GM23338 (cell line): Measurements from ENCODE around the gene CREB3L2. TPM values are rescaled to one million over a fixed set of nuclear protein-coding genes. Genes with fewer than 3 reads are reported as not detected.

Experiments used
- ATAC-seq: fragments of 200-7000 bp; cut with Tn5 transposase; 3 replicates; pipeline ENCODE4 v1.9.1; 2020
- DNase-seq: peaks from one replicate; pipeline ENCODE4 v3.0.0-alpha.2; 2015; ENCODE audit warnings: low spot score
- H2AFZ ChIP-seq: fragments of 200-600 bp; sonication (generic); 2 replicates; pipeline ENCODE4 v1.8.0; 2016; ENCODE audit warnings: antibody characterized with exemption, mild to moderate bottlenecking, moderate library complexity
- H3F3A ChIP-seq: fragments of 200-600 bp; sonication (generic); replicated peaks from 2 replicates; pipeline ENCODE4 v1.8.0; 2017; ENCODE audit warnings: antibody characterized with exemption, mixed run types, low read depth
- H3K27ac ChIP-seq: fragments of 200-600 bp; sonication (generic); 2 replicates; pipeline ENCODE4 v1.6.1; 2016; ENCODE audit warnings: low read depth
- H3K27me3 ChIP-seq: fragments of 200-600 bp; sonication (generic); 2 replicates; pipeline ENCODE4 v1.8.0; 2016; ENCODE audit warnings: mild to moderate bottlenecking, mixed run types, moderate library complexity; ENCODE audit not compliant: insufficient read depth
- H3K36me3 ChIP-seq: fragments of 200-600 bp; sonication (generic); 2 replicates; pipeline ENCODE4 v1.8.0; 2016; ENCODE audit warnings: mild to moderate bottlenecking; ENCODE audit not compliant: insufficient read depth
- H3K4me1 ChIP-seq: fragments of 200-600 bp; sonication (generic); 2 replicates; pipeline ENCODE4 v1.8.0; 2016; ENCODE audit warnings: mild to moderate bottlenecking, moderate library complexity; ENCODE audit not compliant: insufficient read depth
- H3K4me2 ChIP-seq: fragments of 200-600 bp; sonication (generic); 2 replicates; pipeline ENCODE4 v1.7.1; 2017; ENCODE audit warnings: mixed run types
- H3K4me3 ChIP-seq: fragments of 200-600 bp; sonication (generic); 2 replicates; pipeline ENCODE4 v1.6.1; 2016; ENCODE audit warnings: mixed run types
- H3K79me2 ChIP-seq: fragments of 200-600 bp; sonication (generic); replicated peaks from 2 replicates; pipeline ENCODE4 v1.8.0; 2017; ENCODE audit warnings: mild to moderate bottlenecking; ENCODE audit not compliant: insufficient read depth
- H3K9me2 ChIP-seq: fragments of 200-600 bp; sonication (generic); 2 replicates; pipeline ENCODE4 v1.8.0; 2017; ENCODE audit not compliant: insufficient read depth
- H4K20me1 ChIP-seq: fragments of 200-600 bp; sonication (generic); replicated peaks from 2 replicates; pipeline ENCODE4 v1.8.0; 2017; ENCODE audit warnings: mild to moderate bottlenecking; ENCODE audit not compliant: insufficient read depth
- H3K27ac Mint-ChIP-seq: 2 replicates; pipeline ENCODE4 v1.8.0; 2020; ENCODE audit warnings: inconsistent platforms, mild to moderate bottlenecking, moderate library complexity, mixed read lengths
- H3K27me3 Mint-ChIP-seq: 3 replicates; pipeline ENCODE4 v1.8.0; 2022; ENCODE audit warnings: low read depth, mild to moderate bottlenecking, moderate library complexity, mixed read lengths, inconsistent platforms; ENCODE audit not compliant: insufficient read depth, poor library complexity
- H3K36me3 Mint-ChIP-seq: 3 replicates; pipeline ENCODE4 v1.8.0; 2021; ENCODE audit warnings: low read depth, mild to moderate bottlenecking, inconsistent platforms, moderate library complexity, mixed read lengths
- H3K4me1 Mint-ChIP-seq: 3 replicates; pipeline ENCODE4 v1.8.0; 2020; ENCODE audit warnings: mild to moderate bottlenecking, inconsistent platforms, mixed read lengths
- H3K4me3 Mint-ChIP-seq: 3 replicates; pipeline ENCODE4 v1.8.0; 2021; ENCODE audit warnings: moderate library complexity, mild to moderate bottlenecking, inconsistent platforms, mixed read lengths
- H3K9me3 Mint-ChIP-seq: 3 replicates; pipeline ENCODE4 v1.8.0; 2020; ENCODE audit warnings: moderate library complexity, mild to moderate bottlenecking, inconsistent platforms, mixed read lengths
- CREB1 ChIP-seq: fragments of 250-450 bp; sonication (Bioruptor Pico); IDR thresholded peaks from 2 replicates; pipeline ENCODE4 v1.5.0; 2020; ENCODE audit warnings: low read depth, mild to moderate bottlenecking, moderate library complexity
- ETS1 ChIP-seq: IDR thresholded peaks from 2 replicates; pipeline ENCODE4 v1.6.1; 2016; ENCODE audit warnings: antibody characterized with exemption
- EZH2 ChIP-seq: fragments of 200-600 bp; sonication (generic); IDR thresholded peaks from one replicate; pipeline ENCODE4 v1.8.0; 2017; ENCODE audit warnings: antibody characterized with exemption, mild to moderate bottlenecking, low read depth; ENCODE audit not compliant: unreplicated experiment
- EZH2phosphoT487 ChIP-seq: fragments of 200-600 bp; sonication (generic); IDR thresholded peaks from one replicate; pipeline ENCODE4 v1.8.1; 2018; ENCODE audit warnings: antibody characterized with exemption; ENCODE audit not compliant: unreplicated experiment
- JUNB ChIP-seq: IDR thresholded peaks from one replicate; pipeline ENCODE4 v1.6.1; 2016; ENCODE audit warnings: antibody characterized with exemption; ENCODE audit not compliant: unreplicated experiment
- NANOG ChIP-seq: IDR thresholded peaks from 2 replicates; pipeline ENCODE4 v1.6.1; 2016; ENCODE audit warnings: antibody characterized with exemption, borderline replicate concordance
- POLR2AphosphoS5 ChIP-seq: IDR thresholded peaks from 2 replicates; pipeline ENCODE4 v1.6.1; 2016; ENCODE audit warnings: antibody characterized with exemption, low read depth
- STAT1 ChIP-seq: IDR thresholded peaks from one replicate; pipeline ENCODE4 v1.6.1; 2016; ENCODE audit warnings: antibody characterized with exemption; ENCODE audit not compliant: unreplicated experiment
- ZNF114 ChIP-seq: fragments of 250-450 bp; sonication (Bioruptor Pico); IDR thresholded peaks from 2 replicates; pipeline ENCODE4 v1.5.0; 2020; ENCODE audit warnings: mild to moderate bottlenecking, moderate library complexity
- ZNF331 ChIP-seq: fragments of 250-450 bp; sonication (Bioruptor Pico); IDR thresholded peaks from 2 replicates; pipeline ENCODE4 v1.5.0; 2020; ENCODE audit warnings: low read depth, mild to moderate bottlenecking, moderate library complexity
- ZNF462 ChIP-seq: fragments of 250-450 bp; sonication (Bioruptor Pico); IDR thresholded peaks from 2 replicates; pipeline ENCODE4 v1.5.0; 2020; ENCODE audit warnings: mild to moderate bottlenecking, moderate library complexity
- polyA plus RNA-seq: library from polyadenylated mRNA; unstranded; fragments of >200 nt; fragmentation: Nextera tagmentation; extraction: Ambion mirVana; gene quantifications from 2 replicates; pipeline ENCODE4 v1.2.1, GENCODE V29; 2016
- total RNA-seq: library from RNA; depleted of rRNA; stranded (reverse); fragments of >200 nt; shearing (Covaris generic); gene quantifications from 2 replicates; pipeline ENCODE4 v1.2.3, GENCODE V29; 2014
- TF ChIP-seq, protein P1 (sequence below): IDR thresholded peaks from one replicate; pipeline ENCODE4 v1.6.1; 2018; ENCODE audit warnings: antibody characterized with exemption; ENCODE audit not compliant: unreplicated experiment
- TF ChIP-seq, protein P2 (sequence below), 2 experiments: fragments of 200-600 bp in 1 of 2; sonication (generic) in 1 of 2; conservative IDR thresholded peaks; 2 replicates each; pipeline versions ENCODE4 v1.5.1 to v1.6.1; 2016 to 2017; ENCODE audit warnings: antibody characterized with exemption in 2 of 2, low read depth in 2 of 2, mild to moderate bottlenecking in 2 of 2, moderate library complexity in 1 of 2

The CREB3L2 gene
- total and polyA plus RNA-seq, 2 experiments from 2014 or later, result 14.5 to 27.1 TPM

- Histone ChIP-seq H3K4me3 (no peak overlapping the region), H3K36me3 (peaks cover 13% of the 10 kb centered on the region), H3K79me2 (peaks cover 62% of the 10 kb centered on the region), H4K20me1 (peaks cover 7% of the 10 kb centered on the region; the same call in 1 of the 2 replicates), H3K27me3 (no peaks in the 10 kb centered on the region), H3K4me1 (peaks cover 12% of the 10 kb centered on the region; the same call in 1 of the 2 replicates), H3K9me2 (no peaks in the 10 kb centered on the region), H3K4me2 (no peak overlapping the region), H3F3A (no peaks in the 10 kb centered on the region), H2AFZ (no peak overlapping the region), H3K27ac (no peak overlapping the region)
- DNase-seq, result no peak
- ATAC-seq, result no peak
- H3K4me1 Mint-ChIP-seq, result peaks cover 14% of the 10 kb centered on the region
- H3K36me3 Mint-ChIP-seq, result peaks cover 33% of the 10 kb centered on the region
- H3K9me3 Mint-ChIP-seq, result peaks cover 7% of the 10 kb centered on the region; the same call in 1 of the 3 replicates
- H3K4me3 Mint-ChIP-seq, result no peak overlapping the region
- TF ChIP-seq EZH2phosphoT487 (no peak), EZH2 (no peak), POLR2AphosphoS5 (no peak), ZNF462 (CRISPR knock-in tag) (no peak), CREB1 (CRISPR knock-in tag) (no peak), NANOG (no peak), ZNF331 (no peak), JUNB (no peak), ZNF114 (CRISPR knock-in tag) (no peak), STAT1 (no peak), ETS1 (no peak)
- TF ChIP-seq, protein P1, sequence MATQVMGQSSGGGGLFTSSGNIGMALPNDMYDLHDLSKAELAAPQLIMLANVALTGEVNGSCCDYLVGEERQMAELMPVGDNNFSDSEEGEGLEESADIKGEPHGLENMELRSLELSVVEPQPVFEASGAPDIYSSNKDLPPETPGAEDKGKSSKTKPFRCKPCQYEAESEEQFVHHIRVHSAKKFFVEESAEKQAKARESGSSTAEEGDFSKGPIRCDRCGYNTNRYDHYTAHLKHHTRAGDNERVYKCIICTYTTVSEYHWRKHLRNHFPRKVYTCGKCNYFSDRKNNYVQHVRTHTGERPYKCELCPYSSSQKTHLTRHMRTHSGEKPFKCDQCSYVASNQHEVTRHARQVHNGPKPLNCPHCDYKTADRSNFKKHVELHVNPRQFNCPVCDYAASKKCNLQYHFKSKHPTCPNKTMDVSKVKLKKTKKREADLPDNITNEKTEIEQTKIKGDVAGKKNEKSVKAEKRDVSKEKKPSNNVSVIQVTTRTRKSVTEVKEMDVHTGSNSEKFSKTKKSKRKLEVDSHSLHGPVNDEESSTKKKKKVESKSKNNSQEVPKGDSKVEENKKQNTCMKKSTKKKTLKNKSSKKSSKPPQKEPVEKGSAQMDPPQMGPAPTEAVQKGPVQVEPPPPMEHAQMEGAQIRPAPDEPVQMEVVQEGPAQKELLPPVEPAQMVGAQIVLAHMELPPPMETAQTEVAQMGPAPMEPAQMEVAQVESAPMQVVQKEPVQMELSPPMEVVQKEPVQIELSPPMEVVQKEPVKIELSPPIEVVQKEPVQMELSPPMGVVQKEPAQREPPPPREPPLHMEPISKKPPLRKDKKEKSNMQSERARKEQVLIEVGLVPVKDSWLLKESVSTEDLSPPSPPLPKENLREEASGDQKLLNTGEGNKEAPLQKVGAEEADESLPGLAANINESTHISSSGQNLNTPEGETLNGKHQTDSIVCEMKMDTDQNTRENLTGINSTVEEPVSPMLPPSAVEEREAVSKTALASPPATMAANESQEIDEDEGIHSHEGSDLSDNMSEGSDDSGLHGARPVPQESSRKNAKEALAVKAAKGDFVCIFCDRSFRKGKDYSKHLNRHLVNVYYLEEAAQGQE, result no peak
- TF ChIP-seq, protein P2, sequence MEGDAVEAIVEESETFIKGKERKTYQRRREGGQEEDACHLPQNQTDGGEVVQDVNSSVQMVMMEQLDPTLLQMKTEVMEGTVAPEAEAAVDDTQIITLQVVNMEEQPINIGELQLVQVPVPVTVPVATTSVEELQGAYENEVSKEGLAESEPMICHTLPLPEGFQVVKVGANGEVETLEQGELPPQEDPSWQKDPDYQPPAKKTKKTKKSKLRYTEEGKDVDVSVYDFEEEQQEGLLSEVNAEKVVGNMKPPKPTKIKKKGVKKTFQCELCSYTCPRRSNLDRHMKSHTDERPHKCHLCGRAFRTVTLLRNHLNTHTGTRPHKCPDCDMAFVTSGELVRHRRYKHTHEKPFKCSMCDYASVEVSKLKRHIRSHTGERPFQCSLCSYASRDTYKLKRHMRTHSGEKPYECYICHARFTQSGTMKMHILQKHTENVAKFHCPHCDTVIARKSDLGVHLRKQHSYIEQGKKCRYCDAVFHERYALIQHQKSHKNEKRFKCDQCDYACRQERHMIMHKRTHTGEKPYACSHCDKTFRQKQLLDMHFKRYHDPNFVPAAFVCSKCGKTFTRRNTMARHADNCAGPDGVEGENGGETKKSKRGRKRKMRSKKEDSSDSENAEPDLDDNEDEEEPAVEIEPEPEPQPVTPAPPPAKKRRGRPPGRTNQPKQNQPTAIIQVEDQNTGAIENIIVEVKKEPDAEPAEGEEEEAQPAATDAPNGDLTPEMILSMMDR (conservative IDR thresholded peaks at IDR 0.05; ENCODE audit: low read depth in 2 of 2), result no peak
- no peak overlapping the region for H3K27ac Mint-ChIP-seq
- peaks cover 2% of the 10 kb centered on the region for H3K27me3 Mint-ChIP-seq
These were observed 71.3 kb downstream of the CREB3L2 start for GRCh38 chr7:137930581-137930980.
